ENCODE data around the gene SEZ6. TPM values are rescaled to one million over a fixed set of nuclear protein-coding genes. Genes with fewer than 3 reads are reported as not detected.

Gene SEZ6
- total RNA-seq, 2 experiments from 2014 or later, result not detected

DNA sequence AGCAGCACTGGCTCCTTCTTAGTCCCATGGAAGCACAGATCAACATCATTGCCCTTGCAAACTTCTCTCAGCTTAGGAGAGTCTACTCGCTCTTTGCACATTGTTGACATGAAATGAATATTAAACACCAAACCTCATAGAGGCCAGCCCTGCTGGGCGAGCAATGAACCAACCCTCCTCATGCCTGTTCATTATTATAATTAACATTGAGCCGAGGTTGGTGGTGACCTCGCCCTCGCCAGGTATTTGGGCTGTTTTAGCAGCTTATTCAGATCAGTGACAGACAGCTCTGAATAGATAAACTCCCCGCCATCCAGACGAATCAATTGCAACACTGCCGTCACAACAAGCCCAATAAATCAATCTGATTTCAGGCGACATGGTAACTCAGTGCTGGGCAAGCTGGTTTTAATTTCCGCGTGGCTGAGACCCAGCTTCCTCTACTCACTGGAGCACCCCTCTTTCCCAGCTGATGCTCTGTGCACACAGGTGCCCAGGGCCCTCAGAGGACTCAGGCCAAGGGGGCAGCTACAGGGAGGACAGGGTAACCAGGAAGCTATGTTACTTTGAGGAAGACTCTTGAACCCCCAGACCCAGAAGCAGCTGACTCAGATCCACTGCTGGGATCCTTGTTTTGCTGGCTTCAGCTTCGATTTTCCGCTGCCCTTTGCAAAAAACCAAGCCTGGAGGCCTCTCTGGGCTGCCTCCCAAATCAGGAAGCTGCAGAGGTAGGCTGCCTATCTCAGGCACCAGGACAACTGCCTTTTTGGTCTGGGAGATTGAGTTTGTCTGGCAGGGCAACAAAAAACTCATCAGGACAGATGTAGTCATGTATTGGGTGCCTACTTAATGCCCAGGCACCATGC, 10.7 kb upstream of the SEZ6 start:
- no peaks in the 10 kb centered on the region for H3K36me3 Mint-ChIP-seq (ENCODE audit: low read depth)
- ChIA-PET POLR2A (no interaction called here), CTCF (interaction anchor here (0.8 to 3.7 kb wide), 5 partner anchors 8 to 101 kb away, joined by 3 to 22 read pairs (median 4); no protein-coding TSS in a partner anchor)
- H3K27me3 Mint-ChIP-seq, result peaks cover 32% of the 10 kb centered on the region
- intact Hi-C loops (cut with micrococcal nuclease), result no loop called here
- H3K27ac Mint-ChIP-seq, result no peak overlapping the region
- TF ChIP-seq, protein P1, sequence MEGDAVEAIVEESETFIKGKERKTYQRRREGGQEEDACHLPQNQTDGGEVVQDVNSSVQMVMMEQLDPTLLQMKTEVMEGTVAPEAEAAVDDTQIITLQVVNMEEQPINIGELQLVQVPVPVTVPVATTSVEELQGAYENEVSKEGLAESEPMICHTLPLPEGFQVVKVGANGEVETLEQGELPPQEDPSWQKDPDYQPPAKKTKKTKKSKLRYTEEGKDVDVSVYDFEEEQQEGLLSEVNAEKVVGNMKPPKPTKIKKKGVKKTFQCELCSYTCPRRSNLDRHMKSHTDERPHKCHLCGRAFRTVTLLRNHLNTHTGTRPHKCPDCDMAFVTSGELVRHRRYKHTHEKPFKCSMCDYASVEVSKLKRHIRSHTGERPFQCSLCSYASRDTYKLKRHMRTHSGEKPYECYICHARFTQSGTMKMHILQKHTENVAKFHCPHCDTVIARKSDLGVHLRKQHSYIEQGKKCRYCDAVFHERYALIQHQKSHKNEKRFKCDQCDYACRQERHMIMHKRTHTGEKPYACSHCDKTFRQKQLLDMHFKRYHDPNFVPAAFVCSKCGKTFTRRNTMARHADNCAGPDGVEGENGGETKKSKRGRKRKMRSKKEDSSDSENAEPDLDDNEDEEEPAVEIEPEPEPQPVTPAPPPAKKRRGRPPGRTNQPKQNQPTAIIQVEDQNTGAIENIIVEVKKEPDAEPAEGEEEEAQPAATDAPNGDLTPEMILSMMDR (IDR thresholded peaks at IDR 0.05), result no peak
- ATAC-seq, result no peak
- H3K4me1 Mint-ChIP-seq (ENCODE audit: low read depth), result peaks cover 7% of the 10 kb centered on the region
- DNase-seq, result no peak
- no peak overlapping the region for H3K4me3 Mint-ChIP-seq
- no peaks in the 10 kb centered on the region for H3K9me3 Mint-ChIP-seq

DNA sequence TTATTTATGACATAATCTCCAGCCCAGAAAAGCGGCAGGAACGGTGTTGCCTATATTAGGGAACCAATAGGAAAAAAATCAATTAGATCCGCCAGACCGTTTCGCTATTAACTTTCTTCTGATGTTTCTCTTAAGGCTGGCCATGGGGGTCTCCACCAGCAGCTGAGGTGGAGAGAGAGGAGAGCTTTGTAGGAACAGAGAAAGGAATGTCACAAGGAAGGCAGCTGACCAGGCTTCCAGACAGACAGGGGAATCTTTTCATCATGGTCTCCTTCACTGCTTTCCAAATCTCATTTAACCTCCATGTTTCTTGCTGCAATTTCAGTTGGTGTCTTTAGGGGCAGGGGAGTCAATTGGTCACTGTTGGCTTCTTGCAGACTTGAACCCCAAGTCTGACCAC, 8.9 kb upstream of the SEZ6 start:
- H3K4me3 Mint-ChIP-seq, result no peak overlapping the region
- no peaks in the 10 kb centered on the region for H3K36me3 Mint-ChIP-seq (ENCODE audit: low read depth)
- H3K27me3 Mint-ChIP-seq, result peaks cover 26% of the 10 kb centered on the region
- DNase-seq (no peak), ATAC-seq (no peak)
- intact Hi-C loops (cut with micrococcal nuclease), result no loop called here
- TF ChIP-seq, protein P1 (IDR thresholded peaks at IDR 0.05), result no peak
- H3K27ac Mint-ChIP-seq, result no peak overlapping the region
- POLR2A ChIA-PET, result no interaction called here
- H3K9me3 Mint-ChIP-seq, result no peaks in the 10 kb centered on the region
- CTCF ChIA-PET, result interaction anchor here (0.9 kb wide), 1 partner anchor 61 kb away, joined by 3 read pairs; no protein-coding TSS in a partner anchor
- peaks cover 8% of the 10 kb centered on the region for H3K4me1 Mint-ChIP-seq (ENCODE audit: low read depth)

DNA sequence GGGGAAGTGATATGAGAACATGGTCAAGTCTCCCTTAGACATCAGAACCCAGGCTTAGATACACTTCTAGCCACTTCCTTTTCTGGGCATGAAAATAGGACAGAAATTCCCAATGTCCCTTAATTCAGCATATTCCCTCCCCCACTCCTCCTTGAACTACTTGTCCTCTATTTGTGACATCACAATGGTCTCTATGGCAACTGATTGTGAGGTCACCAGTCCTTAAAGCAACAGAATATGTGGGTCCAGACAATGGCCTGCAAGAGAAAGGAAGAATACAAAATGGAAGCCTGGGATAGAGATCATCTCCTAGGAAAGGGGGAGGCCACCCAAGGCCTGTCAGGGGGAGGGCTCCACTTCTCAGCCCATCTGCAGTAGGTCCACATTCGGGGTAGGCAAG, 6.7 kb upstream of the SEZ6 start:
- peaks cover 22% of the 10 kb centered on the region for H3K27me3 Mint-ChIP-seq
- ChIA-PET POLR2A (no interaction called here), CTCF (no interaction called here)
- H3K36me3 Mint-ChIP-seq (ENCODE audit: low read depth), result no peaks in the 10 kb centered on the region
- intact Hi-C loops (cut with micrococcal nuclease), result no loop called here
- no peak overlapping the region for H3K27ac Mint-ChIP-seq
- ATAC-seq (no peak), DNase-seq (no peak)
- no peaks in the 10 kb centered on the region for H3K9me3 Mint-ChIP-seq
- TF ChIP-seq, protein P1 (IDR thresholded peaks at IDR 0.05), result no peak
- H3K4me1 Mint-ChIP-seq (ENCODE audit: low read depth), result peaks cover 3% of the 10 kb centered on the region
- H3K4me3 Mint-ChIP-seq, result no peak overlapping the region

DNA sequence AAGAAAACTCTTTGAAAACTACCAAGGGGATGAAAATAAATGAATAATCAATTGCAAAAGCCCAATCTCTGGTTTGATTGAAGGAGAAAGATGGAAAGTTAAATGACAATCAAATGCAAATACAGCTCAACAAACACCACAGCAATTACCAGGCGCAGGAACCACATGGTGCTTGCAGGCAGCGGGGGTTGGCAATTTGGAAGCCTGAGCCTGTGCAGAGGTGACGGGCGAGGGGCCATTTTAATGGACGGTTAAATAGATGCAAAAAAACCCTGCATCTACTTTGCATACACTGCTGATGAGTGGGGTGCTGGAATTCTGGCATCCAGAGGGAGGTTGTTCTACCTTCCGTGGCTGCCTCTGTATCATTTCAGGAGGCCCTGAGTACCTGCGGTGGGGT, 4.8 kb upstream of the SEZ6 start:
- no peak for DNase-seq
- Mint-ChIP-seq H3K9me3 (no peaks in the 10 kb centered on the region), H3K4me1 (ENCODE audit: low read depth) (peaks cover 5% of the 10 kb centered on the region), H3K27ac (no peak overlapping the region), H3K27me3 (peaks cover 27% of the 10 kb centered on the region), H3K4me3 (no peak overlapping the region), H3K36me3 (ENCODE audit: low read depth) (no peaks in the 10 kb centered on the region)
- ChIA-PET CTCF (interaction anchor here (1.2 to 2.8 kb wide), 3 partner anchors 45 to 247 kb away, joined by 4 to 9 read pairs (median 4); no protein-coding TSS in a partner anchor), POLR2A (no interaction called here)
- ATAC-seq, result no peak
- intact Hi-C loops (cut with micrococcal nuclease), result no loop called here
- TF ChIP-seq, protein P1 (IDR thresholded peaks at IDR 0.05), result no peak

DNA sequence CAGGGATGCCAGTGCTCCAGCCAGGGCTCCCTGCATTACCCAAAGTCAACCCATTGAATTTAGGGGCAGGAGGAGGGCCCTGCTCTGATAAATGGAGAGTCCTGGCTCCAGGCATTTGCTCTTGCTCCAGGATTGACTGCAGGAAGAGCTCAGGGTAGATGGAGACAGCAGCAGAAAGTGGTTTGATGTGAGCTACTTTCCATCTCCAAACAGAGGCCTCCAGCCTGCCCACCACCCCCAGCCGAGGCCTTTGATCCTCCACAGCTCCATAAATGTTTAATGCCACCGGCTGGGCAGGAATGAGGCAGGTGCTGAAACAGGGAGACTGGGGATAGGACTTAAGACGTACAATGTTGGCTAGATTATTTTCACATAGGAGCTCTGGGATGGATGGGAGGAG, 4.3 kb upstream of the SEZ6 start:
- intact Hi-C loops (cut with micrococcal nuclease), result no loop called here
- no peak for ATAC-seq
- TF ChIP-seq, protein P1 (IDR thresholded peaks at IDR 0.05), result no peak
- Mint-ChIP-seq H3K4me3 (no peak overlapping the region), H3K36me3 (ENCODE audit: low read depth) (no peaks in the 10 kb centered on the region), H3K27me3 (peaks cover 28% of the 10 kb centered on the region), H3K9me3 (no peaks in the 10 kb centered on the region), H3K27ac (no peak overlapping the region), H3K4me1 (ENCODE audit: low read depth) (peaks cover 5% of the 10 kb centered on the region)
- POLR2A ChIA-PET, result no interaction called here
- no peak for DNase-seq
- CTCF ChIA-PET, result interaction anchor here (1.2 to 2.8 kb wide), 3 partner anchors 44 to 246 kb away, joined by 4 to 9 read pairs (median 4); no protein-coding TSS in a partner anchor
